ENCODE measurements around the gene LGALS9B.
"Not testable (repeated sequence)": the region's sequence is repeated elsewhere in the genome, so short reads cannot be mapped to it uniquely, and the experiment has no call there.

DNA sequence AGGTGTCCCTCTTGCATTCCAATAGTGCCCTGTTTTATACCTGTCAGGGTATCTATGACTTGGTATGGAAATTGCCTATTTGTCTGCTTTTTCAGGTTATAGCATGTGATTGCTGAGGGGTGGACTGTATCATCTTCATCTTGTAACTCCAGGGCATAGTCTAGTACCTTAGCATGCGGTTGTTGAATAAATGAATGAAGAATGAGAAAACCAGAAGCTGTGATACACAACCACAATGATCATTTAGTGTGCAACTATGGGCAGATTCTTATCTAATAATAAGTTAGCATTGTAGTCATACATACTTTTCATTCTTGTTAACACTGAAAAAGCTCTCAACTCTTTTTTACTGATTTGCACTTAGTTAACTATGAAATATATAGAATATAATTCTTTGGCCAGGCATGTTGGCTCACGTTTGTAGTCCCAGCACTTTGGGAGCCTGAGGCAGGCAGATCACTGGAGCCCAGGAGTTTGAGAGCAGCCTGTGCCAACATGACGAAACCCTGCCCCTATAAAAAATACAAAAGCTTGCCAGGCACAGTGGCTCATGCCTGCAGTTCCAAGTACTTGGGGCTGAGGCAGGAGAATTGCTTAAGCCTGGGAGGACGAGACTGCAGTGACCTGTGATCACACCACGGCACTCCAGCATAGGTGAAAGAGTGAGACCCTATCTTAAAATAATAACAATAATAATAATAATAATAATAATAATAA lies 65.9 kb downstream of the LGALS9B start:
- TF ChIP-seq, protein P1, sequence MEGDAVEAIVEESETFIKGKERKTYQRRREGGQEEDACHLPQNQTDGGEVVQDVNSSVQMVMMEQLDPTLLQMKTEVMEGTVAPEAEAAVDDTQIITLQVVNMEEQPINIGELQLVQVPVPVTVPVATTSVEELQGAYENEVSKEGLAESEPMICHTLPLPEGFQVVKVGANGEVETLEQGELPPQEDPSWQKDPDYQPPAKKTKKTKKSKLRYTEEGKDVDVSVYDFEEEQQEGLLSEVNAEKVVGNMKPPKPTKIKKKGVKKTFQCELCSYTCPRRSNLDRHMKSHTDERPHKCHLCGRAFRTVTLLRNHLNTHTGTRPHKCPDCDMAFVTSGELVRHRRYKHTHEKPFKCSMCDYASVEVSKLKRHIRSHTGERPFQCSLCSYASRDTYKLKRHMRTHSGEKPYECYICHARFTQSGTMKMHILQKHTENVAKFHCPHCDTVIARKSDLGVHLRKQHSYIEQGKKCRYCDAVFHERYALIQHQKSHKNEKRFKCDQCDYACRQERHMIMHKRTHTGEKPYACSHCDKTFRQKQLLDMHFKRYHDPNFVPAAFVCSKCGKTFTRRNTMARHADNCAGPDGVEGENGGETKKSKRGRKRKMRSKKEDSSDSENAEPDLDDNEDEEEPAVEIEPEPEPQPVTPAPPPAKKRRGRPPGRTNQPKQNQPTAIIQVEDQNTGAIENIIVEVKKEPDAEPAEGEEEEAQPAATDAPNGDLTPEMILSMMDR (IDR thresholded peaks at IDR 0.05; ENCODE audit: low read depth, low read length, poor library complexity, severe bottlenecking) = not testable (repeated sequence)
- TF ChIP-seq EZH2phosphoT487 (IDR thresholded peaks at IDR 0.05; ENCODE audit: borderline replicate concordance, low read length) = not testable (repeated sequence)

All from DOHH2 (cell line).